H1 (cell line): ENCODE data around the gene SRSF6. TPM values are rescaled to one million over a fixed set of nuclear protein-coding genes. Genes with fewer than 3 reads are reported as not detected.

Experiments used
- CTCF ChIA-PET: fragments of 300-600 bp; sonication (Branson Sonifier 250); formaldehyde crosslinking; loops from one replicate; lab custom pipeline; 2021; ENCODE audit not compliant: partially characterized antibody; lab: Charles Lee
- POLR2A ChIA-PET: fragments of 300-600 bp; sonication (Branson Sonifier 250); formaldehyde crosslinking; loops from one replicate; lab custom pipeline; 2021; ENCODE audit warnings: inconsistent platforms; ENCODE audit not compliant: partially characterized antibody; lab: Charles Lee
- DNase-seq, 2 experiments: peaks; one replicate each; pipeline versions ENCODE4 v3.0.0 to v3.0.0-alpha.2; 2010 to 2022; ENCODE audit warnings: low spot score in 2 of 2, low read depth in 1 of 2, mixed read lengths in 1 of 2
- FAIRE-seq: peaks from 2 replicates; lab custom pipeline; 2011; peaks lifted over from hg19 to GRCh38; lab: Jason Lieb, UNC
- H2AFZ ChIP-seq: 2 replicates; pipeline ENCODE4 v1.8.1; 2012; ENCODE audit warnings: low read length, inconsistent platforms
- H2AK5ac ChIP-seq: 2 replicates; pipeline ENCODE4 v1.6.1; 2013; ENCODE audit warnings: low read depth, low read length
- H2BK120ac ChIP-seq: replicated peaks from 2 replicates; pipeline ENCODE3; 2013; ENCODE audit warnings: low read depth, low read length, inconsistent platforms
- H2BK12ac ChIP-seq: 2 replicates; pipeline ENCODE4 v1.6.1; 2013; ENCODE audit warnings: low read depth, low read length
- H2BK15ac ChIP-seq: 2 replicates; pipeline ENCODE4 v1.6.1; 2013; ENCODE audit warnings: low read length
- H2BK20ac ChIP-seq: 2 replicates; pipeline ENCODE4 v1.6.1; 2013; ENCODE audit warnings: low read length
- H2BK5ac ChIP-seq: 2 replicates; pipeline ENCODE4 v1.6.1; 2013; ENCODE audit warnings: low read depth, low read length
- H3K14ac ChIP-seq: 2 replicates; pipeline ENCODE4 v1.6.1; 2013; ENCODE audit warnings: inconsistent platforms; ENCODE audit not compliant: insufficient read length
- H3K18ac ChIP-seq: 2 replicates; pipeline ENCODE4 v1.6.1; 2013; ENCODE audit warnings: low read length; ENCODE audit errors: extremely low read depth
- H3K23ac ChIP-seq: 2 replicates; pipeline ENCODE4 v1.6.1; 2013; ENCODE audit warnings: inconsistent platforms; ENCODE audit not compliant: insufficient read length
- H3K23me2 ChIP-seq: 2 replicates; pipeline ENCODE4 v1.6.1; 2013; ENCODE audit warnings: low read depth, low read length
- H3K27ac ChIP-seq: 2 replicates; pipeline ENCODE4 v1.6.1; 2011; ENCODE audit warnings: low read depth, low read length, inconsistent platforms
- H3K27me3 ChIP-seq, 4 experiments: replicated peaks in 1 of 4; 1 replicate in 1 of 4; 2 replicates in 3 of 4; pipeline versions ENCODE4 v1.6.1 to v1.8.1; 2011 to 2013; ENCODE audit warnings: low read length in 3 of 4, mild to moderate bottlenecking in 3 of 4, inconsistent platforms in 2 of 4, mixed read lengths in 2 of 4, moderate library complexity in 1 of 4; ENCODE audit not compliant: control insufficient read depth in 3 of 4, insufficient read depth in 3 of 4; ENCODE audit errors: extremely low read depth in 1 of 4
- H3K36me3 ChIP-seq, 4 experiments: 2 replicates each; pipeline versions ENCODE4 v1.6.1 to v1.8.1; 2011 to 2013; ENCODE audit warnings: mild to moderate bottlenecking in 4 of 4, low read length in 3 of 4, moderate library complexity in 2 of 4, control low read depth in 1 of 4, inconsistent platforms in 1 of 4; ENCODE audit not compliant: insufficient read depth in 4 of 4, control insufficient read depth in 2 of 4
- H3K4ac ChIP-seq: replicated peaks from 2 replicates; pipeline ENCODE3; 2013; ENCODE audit warnings: low read length, low read depth, mixed read lengths, inconsistent platforms; ENCODE audit not compliant: insufficient read length
- H3K4me1 ChIP-seq, 4 experiments: replicated peaks in 1 of 4; 1 replicate in 1 of 4; 2 replicates in 3 of 4; pipeline versions ENCODE4 v1.6.1 to v1.8.1; 2011 to 2013; ENCODE audit warnings: low read length in 3 of 4, inconsistent platforms in 2 of 4, mixed read lengths in 1 of 4; ENCODE audit not compliant: insufficient read depth in 4 of 4, control insufficient read depth in 3 of 4
- H3K4me2 ChIP-seq, 2 experiments: 2 replicates each; pipeline versions ENCODE4 v1.6.1 to v1.8.1; 2011 to 2013; ENCODE audit warnings: low read depth in 2 of 2, low read length in 2 of 2, control low read depth in 1 of 2, inconsistent platforms in 1 of 2, mild to moderate bottlenecking in 1 of 2; ENCODE audit not compliant: insufficient read depth in 1 of 2
- H3K4me3 ChIP-seq, 4 experiments: fragments of 200-600, 300-600 bp in 1 of 4; sonication (generic), shearing (Covaris generic), sonication (Bioruptor Twin) in 1 of 4; 2 replicates each; pipeline versions ENCODE4 v1.5.1 to v1.8.1; 2011 to 2016; ENCODE audit warnings: low read length in 4 of 4, low read depth in 3 of 4, control low read depth in 2 of 4, inconsistent platforms in 2 of 4, mild to moderate bottlenecking in 2 of 4, mixed read lengths in 1 of 4, moderate library complexity in 1 of 4; ENCODE audit not compliant: insufficient read depth in 2 of 4; ENCODE audit errors: extremely low read depth in 1 of 4
- H3K56ac ChIP-seq: replicated peaks from 2 replicates; pipeline ENCODE3; 2013; ENCODE audit warnings: low read depth, mild to moderate bottlenecking, mixed read lengths, low read length, inconsistent platforms; ENCODE audit not compliant: insufficient read length
- H3K79me1 ChIP-seq: 2 replicates; pipeline ENCODE4 v1.6.1; 2013; ENCODE audit warnings: low read depth, low read length, control low read depth
- H3K79me2 ChIP-seq, 2 experiments: 2 replicates each; pipeline versions ENCODE4 v1.6.1 to v1.8.1; 2012 to 2013; ENCODE audit warnings: low read length in 2 of 2, mild to moderate bottlenecking in 2 of 2, inconsistent platforms in 1 of 2; ENCODE audit not compliant: insufficient read depth in 2 of 2, control insufficient read depth in 1 of 2
- H3K9ac ChIP-seq, 4 experiments: replicated peaks in 1 of 4; 1 replicate in 1 of 4; 2 replicates in 3 of 4; pipeline versions ENCODE4 v1.6.1 to v1.8.1; 2011 to 2013; ENCODE audit warnings: low read depth in 3 of 4, low read length in 3 of 4, control low read depth in 2 of 4, mild to moderate bottlenecking in 2 of 4, moderate library complexity in 2 of 4, inconsistent platforms in 1 of 4; ENCODE audit errors: extremely low read depth in 1 of 4
- H3K9me3 ChIP-seq, 2 experiments: 2 replicates each; pipeline versions ENCODE4 v1.6.1 to v1.8.1; 2012 to 2013; ENCODE audit warnings: mild to moderate bottlenecking in 2 of 2, moderate library complexity in 2 of 2, control low read depth in 1 of 2, inconsistent platforms in 1 of 2, low read depth in 1 of 2, low read length in 1 of 2, mixed read lengths in 1 of 2; ENCODE audit not compliant: insufficient read depth in 2 of 2
- H4K20me1 ChIP-seq, 2 experiments: replicated peaks in 1 of 2; 2 replicates each; pipeline versions ENCODE3 to v1.8.1; 2011 to 2013; ENCODE audit warnings: inconsistent platforms in 2 of 2, low read length in 2 of 2, mild to moderate bottlenecking in 1 of 2; ENCODE audit not compliant: insufficient read depth in 2 of 2, control insufficient read depth in 1 of 2
- H4K5ac ChIP-seq: 2 replicates; pipeline ENCODE4 v1.6.1; 2013; ENCODE audit warnings: low read length, low read depth, mixed read lengths, inconsistent platforms; ENCODE audit not compliant: insufficient read length
- H4K8ac ChIP-seq: 2 replicates; pipeline ENCODE4 v1.8.0; 2013; ENCODE audit warnings: mild to moderate bottlenecking, moderate library complexity, low read length, inconsistent platforms; ENCODE audit not compliant: insufficient read depth; ENCODE audit errors: extremely low read depth
- H4K91ac ChIP-seq: replicated peaks from 2 replicates; pipeline ENCODE3; 2013; ENCODE audit warnings: low read length, mixed read lengths, inconsistent platforms; ENCODE audit not compliant: insufficient read length
- BRCA1 ChIP-seq: IDR thresholded peaks from 2 replicates; pipeline ENCODE4 v1.6.1; 2012; ENCODE audit warnings: low read depth, low read length, improper control_type of control experiment
- EGR1 ChIP-seq: IDR thresholded peaks from 2 replicates; pipeline ENCODE4 v1.6.1; 2011; ENCODE audit warnings: low read depth, low read length, borderline replicate concordance
- GABPA ChIP-seq: IDR thresholded peaks from 2 replicates; pipeline ENCODE4 v1.6.1; 2011; ENCODE audit warnings: mild to moderate bottlenecking, low read length, moderate library complexity, borderline replicate concordance; ENCODE audit not compliant: insufficient read depth
- RAD21 ChIP-seq, 2 experiments: IDR thresholded peaks in 1 of 2; conservative IDR thresholded peaks in 1 of 2; 2 replicates each; pipeline ENCODE4 v1.6.1; 2011; ENCODE audit warnings: low read depth in 2 of 2, low read length in 2 of 2, improper control_type of control experiment in 1 of 2, inconsistent platforms in 1 of 2, mild to moderate bottlenecking in 1 of 2, moderate library complexity in 1 of 2
- WGBS, 2 experiments: shearing (Covaris generic) in 1 of 2; methylation state at CpG; one replicate each; pipeline versions ENCODE4 v1.1.6 to v1.1.7; 2013 to 2015; ENCODE audit warnings: low lambda C conversion rate in 2 of 2, mixed read lengths in 2 of 2, inconsistent platforms in 1 of 2, low coverage in 1 of 2, missing lambda C conversion rate in 1 of 2; ENCODE audit not compliant: insufficient replicate concordance in 2 of 2, insufficient coverage in 1 of 2, insufficient read length in 1 of 2; ENCODE audit errors: extremely low coverage in 1 of 2, missing lambda C conversion rate in 1 of 2; 5-methylcytosine and 5-hydroxymethylcytosine counted together
- polyA plus RNA-seq, 7 experiments: library from polyadenylated mRNA; depleted of rRNA in 3 of 7; stranded (reverse) in 5 of 7; unstranded in 2 of 7; fragments of >200 nt in 5 of 7; fragments of 200-250 nt in 2 of 7; gene quantifications; 1 replicate in 5 of 7; 2 replicates in 1 of 7; 4 replicates in 1 of 7; pipeline versions ENCODE4 v1.2.1 to v1.2.3, GENCODE V29; 2011 to 2013; ENCODE audit warnings: missing spikeins in 2 of 7, mixed read lengths in 2 of 7
- total RNA-seq: library from RNA; stranded (reverse); fragmentation: NEBNext Ultra II Directional; extraction: Animal tissue kit (Norgen Biotek cat#: 25700); gene quantifications from 2 replicates; pipeline ENCODE4 v1.2.1, GENCODE V29; 2021
- TF ChIP-seq, protein P1 (sequence below), 3 experiments: IDR thresholded peaks; 1 replicate in 2 of 3; 2 replicates in 1 of 3; pipeline versions ENCODE4 v1.5.1 to v1.6.1; 2011; ENCODE audit warnings: low read length in 3 of 3, mild to moderate bottlenecking in 3 of 3, inconsistent platforms in 2 of 3, low read depth in 1 of 3, moderate library complexity in 1 of 3; ENCODE audit not compliant: insufficient read depth in 1 of 3; ENCODE audit errors: control extremely low read depth in 1 of 3

SRSF6 gene
- total and polyA plus RNA-seq, 2 of the 8 experiments (the other 6 are each of a cell fraction or from before 2014, with no cell fraction given): 48.0 to 171 TPM

DNA sequence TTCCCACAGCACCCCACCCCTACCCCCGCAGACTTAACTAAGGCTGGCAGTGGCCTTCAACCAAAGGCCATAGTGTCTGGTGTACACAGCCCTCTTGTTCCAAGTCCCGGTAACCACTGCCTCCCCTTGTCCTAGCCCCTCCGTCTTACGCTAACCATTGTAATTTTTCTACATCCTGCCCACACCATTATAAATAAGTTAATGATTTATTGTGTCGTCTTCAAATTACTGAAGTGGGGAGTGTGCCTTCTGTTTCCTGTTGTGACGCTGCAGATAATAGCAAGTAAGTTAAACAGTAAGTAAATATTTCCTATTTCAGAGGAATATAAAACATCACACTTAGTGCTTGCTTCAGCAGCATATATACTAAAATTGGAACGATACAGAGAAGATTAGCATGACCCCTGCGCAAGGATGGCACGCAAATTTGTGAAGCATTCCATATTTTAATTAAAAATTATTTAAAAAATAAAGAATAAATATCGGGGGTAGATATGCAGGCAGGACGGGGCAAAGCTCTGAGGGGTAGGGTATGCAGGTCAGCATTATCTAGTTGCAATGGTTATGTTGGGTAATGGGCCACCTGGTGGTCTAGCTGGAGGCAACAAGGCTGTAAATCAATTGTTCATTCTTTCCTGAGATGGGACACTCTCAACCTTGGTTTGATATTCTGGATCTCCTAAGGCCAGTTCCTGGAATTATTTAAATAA lies 15.1 kb downstream of the SRSF6 start:
- H3K4me1 ChIP-seq: no peaks in the 10 kb centered on the region
- no peak overlapping the region for H3K23ac ChIP-seq
- H2BK5ac ChIP-seq: no peak overlapping the region
- FAIRE-seq: no peak
- H3K4me2 ChIP-seq: no peak overlapping the region
- H3K27ac ChIP-seq: no peak overlapping the region
- H2BK20ac ChIP-seq: no peak overlapping the region
- no peaks in the 10 kb centered on the region for H3K79me2 ChIP-seq
- H4K91ac ChIP-seq: no peak overlapping the region
- H3K4me3 ChIP-seq: no peak overlapping the region
- peaks cover 0 to 2% of the 10 kb centered on the region in 2 experiments for H4K20me1 ChIP-seq
- CTCF ChIA-PET: interaction anchor here (0.7 to 1.3 kb wide), 2 partner anchors 8 to 9 kb away, joined by 3 read pairs; no protein-coding TSS in a partner anchor
- H2AFZ ChIP-seq: no peak overlapping the region
- no peak overlapping the region for H4K5ac ChIP-seq
- H3K4ac ChIP-seq: no peak overlapping the region
- no peaks in the 10 kb centered on the region for H3K9me3 ChIP-seq
- H3K56ac ChIP-seq: no peak overlapping the region
- no peak overlapping the region for H2BK120ac ChIP-seq
- no peak overlapping the region for H2BK12ac ChIP-seq
- no peak overlapping the region for H3K18ac ChIP-seq
- H3K79me1 ChIP-seq: no peaks in the 10 kb centered on the region
- no peak overlapping the region for H2BK15ac ChIP-seq
- no peak overlapping the region for H4K8ac ChIP-seq
- TF ChIP-seq BRCA1 (no peak), RAD21 (IDR thresholded peaks at IDR 0.05 in 1 of 2, conservative IDR thresholded peaks at IDR 0.05 in 1 of 2; ENCODE audit: low read depth in 2 of 2, low read length in 2 of 2) (peak in 1 of 2 experiments; percentile 7; a peak in 2 of 4 replicates), GABPA (no peak), EGR1 (no peak)
- TF ChIP-seq, protein P1, sequence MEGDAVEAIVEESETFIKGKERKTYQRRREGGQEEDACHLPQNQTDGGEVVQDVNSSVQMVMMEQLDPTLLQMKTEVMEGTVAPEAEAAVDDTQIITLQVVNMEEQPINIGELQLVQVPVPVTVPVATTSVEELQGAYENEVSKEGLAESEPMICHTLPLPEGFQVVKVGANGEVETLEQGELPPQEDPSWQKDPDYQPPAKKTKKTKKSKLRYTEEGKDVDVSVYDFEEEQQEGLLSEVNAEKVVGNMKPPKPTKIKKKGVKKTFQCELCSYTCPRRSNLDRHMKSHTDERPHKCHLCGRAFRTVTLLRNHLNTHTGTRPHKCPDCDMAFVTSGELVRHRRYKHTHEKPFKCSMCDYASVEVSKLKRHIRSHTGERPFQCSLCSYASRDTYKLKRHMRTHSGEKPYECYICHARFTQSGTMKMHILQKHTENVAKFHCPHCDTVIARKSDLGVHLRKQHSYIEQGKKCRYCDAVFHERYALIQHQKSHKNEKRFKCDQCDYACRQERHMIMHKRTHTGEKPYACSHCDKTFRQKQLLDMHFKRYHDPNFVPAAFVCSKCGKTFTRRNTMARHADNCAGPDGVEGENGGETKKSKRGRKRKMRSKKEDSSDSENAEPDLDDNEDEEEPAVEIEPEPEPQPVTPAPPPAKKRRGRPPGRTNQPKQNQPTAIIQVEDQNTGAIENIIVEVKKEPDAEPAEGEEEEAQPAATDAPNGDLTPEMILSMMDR (IDR thresholded peaks at IDR 0.05; ENCODE audit: control extremely low read depth in 1 of 3, insufficient read depth in 1 of 3, low read depth in 1 of 3, low read length in 3 of 3): peak in 2 of 3 experiments; percentile 9 to 34; a peak in 2 of 4 replicates
- DNase-seq: no peak
- no peak overlapping the region for H3K14ac ChIP-seq
- H3K36me3 ChIP-seq: no peaks in the 10 kb centered on the region
- H3K27me3 ChIP-seq: no peaks in the 10 kb centered on the region
- no peak overlapping the region for H3K9ac ChIP-seq
- no peak overlapping the region for H2AK5ac ChIP-seq
- no peaks in the 10 kb centered on the region for H3K23me2 ChIP-seq
- WGBS, 2 experiments: 91% methylated on average over 11 of the region's 11 CpGs; no CpG with 5 or more reads in 1 of the 2 experiments
- POLR2A ChIA-PET: interaction anchor here (1.4 to 5.6 kb wide), 3 partner anchors 10 to 36 kb away, joined by 5 to 58 read pairs (median 6); partner anchors contain the start of gene SRSF6
